ENCODE data around the gene CTBP2.

CTBP2 gene

DNA sequence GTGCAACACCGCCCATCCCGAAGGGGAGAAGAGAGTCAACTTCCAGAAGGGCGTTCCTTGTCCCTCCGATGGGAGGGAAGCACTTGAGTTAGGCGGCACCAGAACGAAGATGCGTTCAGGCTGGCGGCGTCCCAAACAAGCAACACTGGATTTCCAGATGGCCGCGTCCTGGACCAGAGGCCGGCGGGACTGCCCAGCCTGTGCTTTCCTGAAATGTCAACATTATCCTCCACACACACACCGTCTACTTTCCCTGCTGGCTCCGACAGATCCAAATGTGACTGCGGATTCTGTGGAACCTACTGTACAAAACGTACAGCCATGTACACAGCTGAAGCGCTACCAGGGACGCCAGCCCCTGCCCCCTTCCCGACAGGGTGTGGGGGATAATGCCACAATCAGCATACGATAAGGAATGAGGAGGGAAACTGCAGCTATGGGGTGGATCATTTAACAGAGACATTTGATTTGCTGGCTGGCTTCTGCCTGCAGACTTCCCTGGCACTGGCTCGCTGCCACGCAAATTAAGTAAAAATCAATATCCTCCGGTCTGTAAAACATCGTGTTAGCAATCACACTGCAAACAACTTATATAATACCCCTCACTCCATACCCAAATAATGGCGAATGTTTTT lies 136.4 kb downstream of the CTBP2 start:
- H2AFZ ChIP-seq (ENCODE audit: low read length) = no peak overlapping the region
- H3K4me3 ChIP-seq (ENCODE audit: low read length in 2 of 2) = no peak overlapping the region
- H3K9me3 ChIP-seq (replicated peaks in 1 of 2; ENCODE audit: control insufficient read depth in 2 of 2, insufficient read depth in 1 of 2, low read depth in 1 of 2, low read length in 2 of 2) = peaks cover 19 to 24% of the 10 kb centered on the region in 2 donors
- H4K8ac ChIP-seq (ENCODE audit: low read depth, low read length) = no peak overlapping the region
- peaks cover 21 to 80% of the 10 kb centered on the region in 2 donors for H3K36me3 ChIP-seq (replicated peaks in 1 of 2; ENCODE audit: control insufficient read depth in 2 of 2, insufficient read depth in 2 of 2, low read length in 2 of 2)
- no peak overlapping the region for H3K4me2 ChIP-seq (ENCODE audit: insufficient read depth, low read length, poor library complexity, severe bottlenecking)
- peaks cover 0 to 11% of the 10 kb centered on the region in 2 donors for H3K4me1 ChIP-seq (ENCODE audit: control insufficient read depth in 2 of 2, insufficient read depth in 1 of 2, low read depth in 1 of 2, low read length in 2 of 2)
- no CpG with 5 or more reads among the region's 26 CpGs for WGBS, 2 donors (ENCODE audit: extremely low coverage in 2 of 2, insufficient read length in 2 of 2, insufficient replicate concordance in 1 of 2)
- no peak overlapping the region for H3K27ac ChIP-seq (replicated peaks; ENCODE audit: low read length)
- no peak overlapping the region for H3K14ac ChIP-seq (ENCODE audit: low read length)
- H3K23ac ChIP-seq (ENCODE audit: low read depth, low read length, poor library complexity) = peak overlapping the region; percentile 34
- no peak overlapping the region for H3K18ac ChIP-seq (ENCODE audit: low read length)
- no peak for DNase-seq (ENCODE audit: low spot score)
- no peak overlapping the region for H2AK5ac ChIP-seq (ENCODE audit: low read depth, low read length)
- no peak overlapping the region for H2BK15ac ChIP-seq (ENCODE audit: low read length)
- H4K91ac ChIP-seq (ENCODE audit: low read depth, low read length, poor library complexity) = no peak overlapping the region
- H2BK5ac ChIP-seq (ENCODE audit: low read length) = peak overlapping the region; percentile 72
- no peaks in the 10 kb centered on the region for H3K27me3 ChIP-seq (ENCODE audit: control insufficient read depth in 3 of 3, insufficient read depth in 3 of 3, low read depth in 1 of 3, low read length in 3 of 3)
- no peak overlapping the region for H3K4ac ChIP-seq (ENCODE audit: low read length)
- peaks cover 41% of the 10 kb centered on the region for H3K79me1 ChIP-seq (ENCODE audit: low read depth, low read length)
- H2BK120ac ChIP-seq (ENCODE audit: low read depth, low read length) = no peak overlapping the region
- H2BK12ac ChIP-seq (ENCODE audit: low read length) = no peak overlapping the region
- peak overlapping the region; percentile 66 for H3K9ac ChIP-seq (ENCODE audit: low read depth, low read length, poor library complexity)

DNA sequence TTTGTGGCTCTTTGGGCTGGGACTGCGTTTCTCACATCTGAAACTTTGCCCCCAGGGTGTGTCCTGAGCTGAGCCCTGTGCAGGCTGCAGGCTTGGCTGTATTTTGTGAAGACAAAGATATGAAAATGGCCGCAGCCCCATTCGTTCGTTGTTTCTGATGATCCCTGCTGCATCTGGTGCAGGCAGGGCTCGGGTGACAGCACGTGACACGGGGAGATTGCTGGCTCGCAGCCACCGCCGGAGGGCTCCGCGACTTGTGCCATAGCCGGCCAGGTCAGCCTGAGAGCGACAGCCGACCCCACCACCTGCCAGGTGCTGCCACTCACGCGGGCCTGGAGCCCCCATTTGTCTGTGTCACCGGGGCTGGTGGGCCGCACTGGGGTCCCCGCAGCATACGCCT lies 137.1 kb downstream of the CTBP2 start:
- Histone ChIP-seq H3K18ac (ENCODE audit: low read length) (peak overlapping the region; percentile 44), H3K23ac (ENCODE audit: low read depth, low read length, poor library complexity) (no peak overlapping the region), H3K4me1 (ENCODE audit: control insufficient read depth in 2 of 2, insufficient read depth in 1 of 2, low read depth in 1 of 2, low read length in 2 of 2) (peaks cover 0 to 3% of the 10 kb centered on the region in 2 donors), H2BK120ac (ENCODE audit: low read depth, low read length) (no peak overlapping the region), H3K4me3 (ENCODE audit: low read length in 2 of 2) (no peak overlapping the region), H3K9ac (ENCODE audit: low read depth, low read length, poor library complexity) (no peak overlapping the region), H3K9me3 (replicated peaks in 1 of 2; ENCODE audit: control insufficient read depth in 2 of 2, insufficient read depth in 1 of 2, low read depth in 1 of 2, low read length in 2 of 2) (peaks cover 19 to 27% of the 10 kb centered on the region in 2 donors), H3K27ac (replicated peaks; ENCODE audit: low read length) (no peak overlapping the region), H2BK12ac (ENCODE audit: low read length) (no peak overlapping the region), H2AK5ac (ENCODE audit: low read depth, low read length) (no peak overlapping the region), H3K4ac (ENCODE audit: low read length) (no peak overlapping the region), H4K91ac (ENCODE audit: low read depth, low read length, poor library complexity) (no peak overlapping the region), H3K36me3 (replicated peaks in 1 of 2; ENCODE audit: control insufficient read depth in 2 of 2, insufficient read depth in 2 of 2, low read length in 2 of 2) (peaks cover 21 to 78% of the 10 kb centered on the region in 2 donors), H3K27me3 (ENCODE audit: control insufficient read depth in 3 of 3, insufficient read depth in 3 of 3, low read depth in 1 of 3, low read length in 3 of 3) (no peaks in the 10 kb centered on the region), H3K4me2 (ENCODE audit: insufficient read depth, low read length, poor library complexity, severe bottlenecking) (no peak overlapping the region), H3K79me1 (ENCODE audit: low read depth, low read length) (peaks cover 42% of the 10 kb centered on the region), H2AFZ (ENCODE audit: low read length) (no peak overlapping the region), H2BK15ac (ENCODE audit: low read length) (no peak overlapping the region), H4K8ac (ENCODE audit: low read depth, low read length) (no peak overlapping the region), H2BK5ac (ENCODE audit: low read length) (peak overlapping the region; percentile 72), H3K14ac (ENCODE audit: low read length) (no peak overlapping the region)
- WGBS, 2 donors (ENCODE audit: extremely low coverage in 2 of 2, insufficient read length in 2 of 2, insufficient replicate concordance in 1 of 2) = no CpG with 5 or more reads among the region's 21 CpGs
- no peak for DNase-seq (ENCODE audit: low spot score)

DNA sequence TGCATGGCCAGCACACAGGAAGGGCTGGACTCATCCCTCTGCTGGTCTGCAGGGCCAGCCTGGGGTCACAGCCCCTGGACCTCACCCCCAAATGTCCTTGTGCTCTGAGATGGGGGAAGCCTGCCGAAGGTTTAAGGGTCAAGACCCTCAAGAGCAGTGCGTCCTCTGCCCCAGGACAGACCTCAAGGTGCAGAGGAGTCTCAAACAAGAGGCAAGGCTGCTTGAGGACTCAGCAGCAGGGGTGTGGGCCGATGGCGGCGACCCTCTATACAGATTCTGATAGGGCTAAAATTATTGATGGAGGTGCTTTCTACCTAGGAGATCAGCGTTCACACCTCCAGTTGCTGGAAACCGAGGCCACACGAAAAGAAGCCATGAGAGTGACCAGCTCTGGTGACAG lies 137.7 kb downstream of the CTBP2 start:
- no peak for DNase-seq (ENCODE audit: low spot score)
- H3K18ac ChIP-seq (ENCODE audit: low read length) = peak overlapping the region; percentile 66
- no peak overlapping the region for H2AFZ ChIP-seq (ENCODE audit: low read length)
- H3K9ac ChIP-seq (ENCODE audit: low read depth, low read length, poor library complexity) = no peak overlapping the region
- no peak overlapping the region for H3K4me2 ChIP-seq (ENCODE audit: insufficient read depth, low read length, poor library complexity, severe bottlenecking)
- H3K27me3 ChIP-seq (ENCODE audit: control insufficient read depth in 3 of 3, insufficient read depth in 3 of 3, low read depth in 1 of 3, low read length in 3 of 3) = no peaks in the 10 kb centered on the region
- H3K4me1 ChIP-seq (ENCODE audit: control insufficient read depth in 2 of 2, insufficient read depth in 1 of 2, low read depth in 1 of 2, low read length in 2 of 2) = peaks cover 0 to 3% of the 10 kb centered on the region in 2 donors
- no peak overlapping the region for H3K23ac ChIP-seq (ENCODE audit: low read depth, low read length, poor library complexity)
- H2BK15ac ChIP-seq (ENCODE audit: low read length) = no peak overlapping the region
- peaks cover 19 to 27% of the 10 kb centered on the region in 2 donors for H3K9me3 ChIP-seq (replicated peaks in 1 of 2; ENCODE audit: control insufficient read depth in 2 of 2, insufficient read depth in 1 of 2, low read depth in 1 of 2, low read length in 2 of 2)
- no peak overlapping the region for H3K14ac ChIP-seq (ENCODE audit: low read length)
- H2AK5ac ChIP-seq (ENCODE audit: low read depth, low read length) = no peak overlapping the region
- H4K8ac ChIP-seq (ENCODE audit: low read depth, low read length) = no peak overlapping the region
- H2BK12ac ChIP-seq (ENCODE audit: low read length) = no peak overlapping the region
- peak overlapping the region; percentile 77 for H2BK5ac ChIP-seq (ENCODE audit: low read length)
- H3K79me1 ChIP-seq (ENCODE audit: low read depth, low read length) = peaks cover 43% of the 10 kb centered on the region
- no peak overlapping the region for H3K27ac ChIP-seq (replicated peaks; ENCODE audit: low read length)
- H3K36me3 ChIP-seq (replicated peaks in 1 of 2; ENCODE audit: control insufficient read depth in 2 of 2, insufficient read depth in 2 of 2, low read length in 2 of 2) = peaks cover 22 to 75% of the 10 kb centered on the region in 2 donors
- no peak overlapping the region for H4K91ac ChIP-seq (ENCODE audit: low read depth, low read length, poor library complexity)
- no CpG with 5 or more reads among the region's 8 CpGs for WGBS, 2 donors (ENCODE audit: extremely low coverage in 2 of 2, insufficient read length in 2 of 2, insufficient replicate concordance in 1 of 2)
- no peak overlapping the region for H3K4me3 ChIP-seq (ENCODE audit: low read length in 2 of 2)
- no peak overlapping the region for H2BK120ac ChIP-seq (ENCODE audit: low read depth, low read length)
- H3K4ac ChIP-seq (ENCODE audit: low read length) = peak overlapping the region; percentile 43

DNA sequence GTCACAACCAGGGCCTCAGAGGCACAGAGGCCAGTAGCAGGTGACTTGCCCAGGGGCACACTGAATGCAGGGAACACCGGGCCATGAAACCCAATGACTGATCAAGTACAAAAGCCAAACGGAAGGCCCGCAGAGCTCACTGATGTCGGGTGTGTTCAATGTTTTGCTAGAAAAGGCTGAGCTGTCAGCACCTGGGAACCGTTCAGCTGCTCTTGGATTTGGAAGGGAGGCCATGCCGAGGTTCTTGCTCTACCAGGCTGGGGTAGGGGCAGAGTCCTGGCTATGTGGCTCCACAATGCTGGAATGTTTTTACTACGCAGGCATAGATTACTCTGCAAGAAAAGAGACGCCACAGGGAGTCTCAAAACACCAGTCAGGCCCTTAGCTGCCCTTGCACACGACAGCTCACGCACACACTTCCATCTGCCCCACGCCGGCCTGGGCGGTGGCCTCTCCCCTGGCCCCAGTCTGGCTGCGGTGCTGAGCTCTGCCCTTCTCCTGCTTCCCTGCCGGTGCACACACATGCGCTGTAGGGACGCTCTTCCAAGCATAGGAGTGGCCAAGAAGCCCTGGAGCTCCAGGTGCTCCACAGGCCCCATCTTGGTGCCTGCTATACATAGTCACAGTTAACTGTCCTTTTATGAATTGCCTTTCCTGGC lies 138.5 kb downstream of the CTBP2 start:
- Histone ChIP-seq H2BK120ac (ENCODE audit: low read depth, low read length) (no peak overlapping the region), H3K9ac (ENCODE audit: low read depth, low read length, poor library complexity) (no peak overlapping the region), H3K36me3 (replicated peaks in 1 of 2; ENCODE audit: control insufficient read depth in 2 of 2, insufficient read depth in 2 of 2, low read length in 2 of 2) (peaks cover 24 to 75% of the 10 kb centered on the region in 2 donors), H3K27ac (replicated peaks; ENCODE audit: low read length) (no peak overlapping the region), H3K4ac (ENCODE audit: low read length) (no peak overlapping the region), H2AFZ (ENCODE audit: low read length) (no peak overlapping the region), H3K23ac (ENCODE audit: low read depth, low read length, poor library complexity) (peak overlapping the region; percentile 37), H3K4me3 (ENCODE audit: low read length in 2 of 2) (no peak overlapping the region), H4K8ac (ENCODE audit: low read depth, low read length) (no peak overlapping the region), H3K4me1 (ENCODE audit: control insufficient read depth in 2 of 2, insufficient read depth in 1 of 2, low read depth in 1 of 2, low read length in 2 of 2) (peaks cover 0 to 4% of the 10 kb centered on the region in 2 donors), H3K14ac (ENCODE audit: low read length) (peak overlapping the region; percentile 73), H4K91ac (ENCODE audit: low read depth, low read length, poor library complexity) (no peak overlapping the region), H3K18ac (ENCODE audit: low read length) (no peak overlapping the region), H3K79me1 (ENCODE audit: low read depth, low read length) (peaks cover 43% of the 10 kb centered on the region), H3K4me2 (ENCODE audit: insufficient read depth, low read length, poor library complexity, severe bottlenecking) (no peak overlapping the region), H2AK5ac (ENCODE audit: low read depth, low read length) (no peak overlapping the region), H3K27me3 (ENCODE audit: control insufficient read depth in 3 of 3, insufficient read depth in 3 of 3, low read depth in 1 of 3, low read length in 3 of 3) (no peaks in the 10 kb centered on the region), H2BK15ac (ENCODE audit: low read length) (no peak overlapping the region), H2BK12ac (ENCODE audit: low read length) (no peak overlapping the region), H2BK5ac (ENCODE audit: low read length) (peak overlapping the region; percentile 77), H3K9me3 (replicated peaks in 1 of 2; ENCODE audit: control insufficient read depth in 2 of 2, insufficient read depth in 1 of 2, low read depth in 1 of 2, low read length in 2 of 2) (peaks cover 19 to 27% of the 10 kb centered on the region in 2 donors)
- WGBS, 2 donors (ENCODE audit: extremely low coverage in 2 of 2, insufficient read length in 2 of 2, insufficient replicate concordance in 1 of 2) = no CpG with 5 or more reads among the region's 17 CpGs
- DNase-seq (ENCODE audit: low spot score) = no peak
